HFF-Myc (cell line): Measurements from ENCODE around the gene C1orf74.
A peak's percentile ranks its signal among the peaks of the same experiment; 100 is the strongest.

ENCODE experiments used
- DNase-seq: peaks from one replicate; pipeline ENCODE4 v3.0.0-alpha.2; 2011; ENCODE audit warnings: low read depth; ENCODE audit errors: extremely low read depth
- H3K4me3 ChIP-seq: replicated peaks from 2 replicates; pipeline ENCODE4 v1.5.1; 2011; ENCODE audit warnings: low read depth, mild to moderate bottlenecking, control low read depth, low read length
- TF ChIP-seq, protein P1 (sequence below): IDR thresholded peaks from 2 replicates; pipeline ENCODE4 v1.5.1; 2012; ENCODE audit warnings: mild to moderate bottlenecking, low read depth, low read length, control low read depth; ENCODE audit errors: missing control alignments

C1orf74 gene

DNA sequence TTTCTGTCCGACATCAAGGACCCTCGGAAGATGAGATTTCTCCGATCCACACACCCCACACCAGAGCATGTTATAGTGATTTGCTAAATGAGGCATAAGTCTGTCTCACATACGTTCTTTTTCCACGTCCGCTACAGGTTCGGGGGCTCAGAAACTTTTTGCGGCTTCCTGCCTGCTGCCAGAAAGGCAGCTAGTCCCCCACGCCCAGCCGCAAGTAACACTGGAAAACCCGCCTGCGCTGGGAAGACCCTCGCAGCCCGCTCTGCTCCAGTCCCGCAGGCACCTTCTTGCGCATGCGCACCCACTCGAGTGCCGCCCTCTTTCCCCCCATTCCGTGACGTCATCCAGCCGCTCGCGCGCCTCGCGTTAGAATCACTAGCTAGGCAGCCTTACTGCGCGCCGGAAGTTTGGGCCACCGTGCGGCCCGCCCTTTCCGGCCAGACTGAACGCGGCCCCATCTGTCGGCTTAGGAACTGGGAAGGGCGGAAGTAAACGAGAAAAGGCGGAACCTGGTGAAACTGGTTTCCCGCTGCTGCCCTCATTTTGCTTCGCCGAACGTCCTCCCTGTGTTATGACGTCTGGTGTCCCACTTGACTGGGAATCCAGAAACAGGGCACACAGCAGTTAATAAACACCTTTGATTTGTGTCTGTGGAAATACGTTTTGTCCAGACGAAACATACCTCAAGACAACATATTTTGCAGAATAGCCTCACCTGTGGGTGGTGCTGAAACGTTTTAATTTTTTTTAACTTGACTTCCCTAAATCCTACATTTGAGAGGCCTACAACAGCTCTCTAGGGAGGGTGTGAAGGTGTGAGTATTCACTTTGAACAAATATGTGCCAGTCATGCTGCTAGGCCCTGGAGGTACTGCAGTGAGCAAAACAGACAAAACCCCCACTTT is at the start of gene C1orf74:
Gene C1orf74 (minus strand): TSS at position 295 of the 905 bp plus-strand sequence. CDS start 925 bp downstream, outside the sequence.
- DNase-seq, result peak; percentile 92
- TF ChIP-seq, protein P1, sequence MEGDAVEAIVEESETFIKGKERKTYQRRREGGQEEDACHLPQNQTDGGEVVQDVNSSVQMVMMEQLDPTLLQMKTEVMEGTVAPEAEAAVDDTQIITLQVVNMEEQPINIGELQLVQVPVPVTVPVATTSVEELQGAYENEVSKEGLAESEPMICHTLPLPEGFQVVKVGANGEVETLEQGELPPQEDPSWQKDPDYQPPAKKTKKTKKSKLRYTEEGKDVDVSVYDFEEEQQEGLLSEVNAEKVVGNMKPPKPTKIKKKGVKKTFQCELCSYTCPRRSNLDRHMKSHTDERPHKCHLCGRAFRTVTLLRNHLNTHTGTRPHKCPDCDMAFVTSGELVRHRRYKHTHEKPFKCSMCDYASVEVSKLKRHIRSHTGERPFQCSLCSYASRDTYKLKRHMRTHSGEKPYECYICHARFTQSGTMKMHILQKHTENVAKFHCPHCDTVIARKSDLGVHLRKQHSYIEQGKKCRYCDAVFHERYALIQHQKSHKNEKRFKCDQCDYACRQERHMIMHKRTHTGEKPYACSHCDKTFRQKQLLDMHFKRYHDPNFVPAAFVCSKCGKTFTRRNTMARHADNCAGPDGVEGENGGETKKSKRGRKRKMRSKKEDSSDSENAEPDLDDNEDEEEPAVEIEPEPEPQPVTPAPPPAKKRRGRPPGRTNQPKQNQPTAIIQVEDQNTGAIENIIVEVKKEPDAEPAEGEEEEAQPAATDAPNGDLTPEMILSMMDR, result no peak
- peak within 1 kb of the TSS; percentile 91 for H3K4me3 ChIP-seq

DNA sequence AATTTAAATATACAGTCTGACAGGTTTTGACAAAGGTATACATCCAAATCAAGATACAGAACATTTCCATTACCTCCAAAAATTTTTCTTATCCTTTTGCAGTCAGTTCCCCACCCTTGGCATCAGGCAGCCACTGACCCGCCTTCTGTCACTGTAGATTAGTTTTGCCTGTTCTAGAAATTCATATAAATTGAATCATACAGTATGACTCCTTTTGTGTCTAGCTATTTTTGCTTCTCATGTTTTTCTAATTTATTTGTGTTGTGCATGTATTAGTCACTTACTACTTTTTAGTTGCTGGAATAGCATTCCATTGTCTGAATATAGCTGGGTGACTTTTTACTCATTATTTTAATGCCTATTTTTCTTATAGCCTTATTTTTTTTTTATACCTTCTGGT is 47.3 kb upstream of the C1orf74 start:
- no peak for DNase-seq
- TF ChIP-seq, protein P1, result no peak

DNA sequence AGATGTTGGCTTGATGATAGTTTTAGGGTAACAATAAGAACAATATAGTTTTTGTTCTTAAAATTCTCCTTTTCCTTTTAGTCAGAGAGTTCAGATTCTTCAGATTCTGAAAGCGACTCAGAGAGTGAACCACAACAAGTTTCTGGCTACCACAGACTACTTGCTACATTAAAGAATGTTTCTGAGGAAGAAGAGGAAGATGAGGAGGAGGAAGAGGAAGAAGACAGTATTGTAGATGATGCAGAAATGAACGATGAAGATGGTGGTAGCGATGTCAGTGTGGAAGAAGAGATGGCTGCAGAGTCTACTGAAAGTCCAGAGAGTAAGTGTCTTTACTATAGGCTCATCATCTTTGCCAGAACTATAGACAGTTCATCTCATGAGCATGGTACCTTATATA is 46.4 kb upstream of the C1orf74 start:
- no peak for DNase-seq
- H3K4me3 ChIP-seq, result no peak overlapping the region
- TF ChIP-seq, protein P1, result no peak

More for the DNA sequence above, 47.3 kb upstream of the C1orf74 start:
- no peak overlapping the region for H3K4me3 ChIP-seq

DNA sequence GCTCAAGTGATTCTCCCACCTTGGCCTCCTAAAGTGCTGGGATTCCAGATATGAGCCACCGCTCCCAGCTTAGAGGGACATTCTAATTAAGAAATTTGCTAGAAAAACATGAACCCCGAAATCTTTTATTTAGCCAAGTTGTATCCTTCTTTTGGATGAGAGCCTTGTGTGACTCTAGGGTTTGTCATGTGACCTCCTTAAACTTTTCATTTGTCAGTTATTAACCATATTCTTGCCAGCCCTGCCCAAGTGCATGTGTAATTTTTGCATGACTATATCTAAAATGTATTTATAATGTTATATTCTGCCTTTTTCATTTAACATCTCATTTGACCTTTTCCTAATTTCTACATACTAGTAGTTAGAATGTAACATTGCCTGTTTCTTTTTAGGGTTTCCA is 45.4 kb upstream of the C1orf74 start:
- TF ChIP-seq, protein P1, result no peak
- DNase-seq, result no peak
- H3K4me3 ChIP-seq, result peak overlapping the region; percentile 75

DNA sequence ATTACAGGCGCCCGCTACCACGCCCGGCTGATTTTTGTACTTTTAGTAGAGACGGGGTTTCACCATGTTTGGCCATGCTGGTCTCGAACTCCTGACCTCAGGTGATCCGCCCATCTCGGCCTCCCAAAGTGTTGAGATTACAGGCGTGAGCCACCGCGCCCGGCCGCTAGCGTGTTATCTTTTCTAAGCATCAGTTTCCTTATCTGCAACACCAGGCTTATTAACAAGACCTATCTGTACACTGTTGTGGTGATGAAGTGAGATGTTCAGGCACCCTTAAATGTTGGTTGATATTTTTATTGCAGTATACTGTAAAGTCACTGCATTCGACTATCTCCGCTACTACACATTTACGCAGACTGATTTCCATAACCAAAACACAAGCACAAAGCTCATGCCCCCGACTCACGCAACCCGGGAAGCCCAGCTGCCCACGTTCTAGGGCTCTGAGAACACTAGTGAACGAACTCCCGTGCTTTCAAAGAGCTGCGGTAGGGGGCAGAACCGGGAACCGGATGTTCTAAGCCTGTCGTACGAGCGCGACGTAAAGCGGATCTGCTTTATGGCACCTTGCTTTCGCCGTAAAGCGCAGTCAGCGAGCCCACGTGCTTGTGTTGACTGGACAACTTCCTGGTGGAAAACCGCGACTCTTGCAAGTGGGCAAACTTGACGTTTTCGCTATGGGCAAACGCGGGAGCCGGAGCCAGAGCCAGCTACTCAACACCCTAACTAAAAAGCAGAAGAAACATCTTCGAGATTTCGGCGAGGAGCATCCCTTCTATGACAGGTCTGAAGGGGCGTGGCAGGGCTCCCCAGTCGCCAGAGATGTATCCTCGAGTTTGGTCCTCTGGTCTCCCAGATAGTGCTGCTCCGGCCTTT is 43.3 kb upstream of the C1orf74 start, which contains the start of gene UTP25:
Gene UTP25 (plus strand): TSS at position 589 of the 879 bp plus-strand sequence. CDS start 92 bp downstream, at position 681.
- DNase-seq, result peak; percentile 96
- TF ChIP-seq, protein P1, result peak; percentile 78
- peak within 1 kb of the TSS; percentile 75 for H3K4me3 ChIP-seq

DNA sequence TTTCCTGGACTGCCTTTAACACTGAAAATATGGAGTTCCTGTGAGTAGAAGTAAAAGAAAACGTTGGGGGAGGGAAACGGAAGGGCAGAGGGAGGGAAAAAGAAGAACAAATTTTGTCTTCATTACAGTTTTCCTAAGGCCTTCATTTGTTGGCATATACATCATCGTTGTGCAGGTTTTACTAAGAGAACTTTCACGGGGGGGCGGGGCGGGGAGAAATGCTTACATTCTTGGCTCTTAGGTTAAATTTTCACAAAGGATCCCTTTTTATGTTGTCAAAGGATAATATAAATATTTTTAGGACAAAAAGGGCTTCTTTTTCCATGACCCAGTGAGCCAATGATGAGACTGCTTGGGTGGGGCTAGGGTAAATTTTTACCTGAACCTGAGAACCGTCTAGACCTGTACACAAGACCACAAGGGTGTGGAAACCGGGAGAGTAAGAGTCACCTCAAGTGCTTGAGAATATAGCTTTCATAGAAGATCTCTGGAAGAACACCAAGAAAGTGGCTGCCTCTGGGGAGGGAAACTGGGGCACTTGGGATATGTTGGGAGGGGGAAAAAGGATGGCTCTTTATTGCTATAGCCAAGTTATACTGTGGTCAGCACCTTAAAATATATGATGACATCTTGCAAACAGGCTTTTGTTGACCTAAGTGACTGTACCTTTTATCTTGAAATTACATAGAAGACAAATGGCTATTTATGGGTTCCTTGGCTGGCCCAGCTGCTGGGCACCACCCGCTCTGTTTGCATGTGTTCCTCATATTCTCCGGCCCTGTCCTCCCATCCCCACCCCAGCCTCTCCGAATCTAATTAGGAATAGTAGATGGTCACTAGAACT is 41.5 kb upstream of the C1orf74 start:
- no peak overlapping the region for H3K4me3 ChIP-seq
- TF ChIP-seq, protein P1, result no peak
- no peak for DNase-seq
